ENCODE measurements around the gene PGAP3. TPM values are rescaled to one million over a fixed set of nuclear protein-coding genes. Genes with fewer than 3 reads are reported as not detected.
A peak's percentile ranks its signal among the peaks of the same experiment; 100 is the strongest.

The PGAP3 gene
- total RNA-seq, 1 experiment from 2014 or later = 29.0 TPM

DNA sequence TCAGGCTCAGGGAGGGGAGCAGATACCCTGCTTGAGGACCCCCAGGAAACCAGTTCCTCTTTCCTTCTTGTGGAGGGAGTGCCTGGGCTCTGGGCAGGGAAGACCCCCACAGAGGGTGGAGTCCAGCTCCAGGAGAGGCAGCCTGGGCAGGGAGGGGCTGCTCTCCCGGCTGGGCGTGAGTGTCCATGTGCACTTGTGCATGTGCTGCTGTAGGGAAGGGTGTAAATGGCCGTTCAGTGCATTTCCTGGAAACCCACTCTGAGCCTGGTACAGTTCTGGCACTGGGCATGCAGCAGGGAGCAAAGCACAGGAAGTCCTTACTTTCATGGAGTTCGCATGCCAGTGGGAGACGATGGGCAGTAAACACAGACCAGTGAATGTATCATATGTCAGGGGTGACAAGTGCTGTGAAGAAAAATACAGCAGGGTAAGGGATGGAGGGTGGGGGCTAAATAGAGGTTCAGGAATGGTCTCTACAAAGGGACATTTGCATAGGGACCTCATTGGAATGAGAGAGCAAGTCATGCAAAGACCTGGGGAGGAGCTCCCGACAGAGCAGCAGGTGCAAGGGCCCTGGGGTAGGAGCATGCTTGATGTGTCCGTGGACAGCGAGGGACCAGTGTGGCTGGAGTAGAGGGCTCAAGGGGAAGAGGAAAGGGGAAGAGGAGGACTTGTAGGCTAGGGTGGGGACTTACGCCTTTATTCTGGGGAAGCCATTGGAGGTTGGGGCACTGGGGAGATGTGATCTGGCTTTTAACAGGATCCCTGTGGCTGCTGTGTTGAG is 45.4 kb downstream of the PGAP3 start:
- Histone ChIP-seq H4K91ac (ENCODE audit: insufficient read length, low read depth, low read length) (no peak overlapping the region), H2BK120ac (ENCODE audit: low read depth, low read length, poor library complexity, severe bottlenecking) (no peak overlapping the region), H2BK5ac (ENCODE audit: insufficient read length, low read length) (no peak overlapping the region), H3K4ac (ENCODE audit: low read depth, low read length) (no peak overlapping the region), H3K18ac (ENCODE audit: insufficient read length, low read depth, low read length) (no peak overlapping the region), H4K8ac (replicated peaks; ENCODE audit: insufficient read length, low read depth, low read length) (no peak overlapping the region), H3K9ac (ENCODE audit: extremely low read depth, insufficient read length, low read length) (no peak overlapping the region), H2AK5ac (ENCODE audit: insufficient read length, low read length) (no peak overlapping the region), H3K27ac (ENCODE audit: insufficient read length, low read depth, low read length) (no peak overlapping the region), H3T11ph (ENCODE audit: low read length) (no peak overlapping the region), H3K27me3 (ENCODE audit: insufficient read depth, low read length) (no peaks in the 10 kb centered on the region), H2BK20ac (ENCODE audit: low read depth, low read length, poor library complexity, severe bottlenecking) (no peak overlapping the region), H3K14ac (ENCODE audit: insufficient read depth, low read length) (no peak overlapping the region), H4K20me1 (ENCODE audit: control insufficient read depth, insufficient read depth, insufficient read length) (no peaks in the 10 kb centered on the region), H2BK15ac (ENCODE audit: low read depth, low read length) (no peak overlapping the region), H3K79me2 (ENCODE audit: insufficient read depth, low read length) (no peaks in the 10 kb centered on the region; the same call in 1 of the 2 replicates), H3K4me2 (ENCODE audit: insufficient read depth, insufficient read length, low read length) (no peak overlapping the region), H4K5ac (ENCODE audit: insufficient read length, low read depth, low read length) (no peak overlapping the region), H3K23me2 (ENCODE audit: insufficient read length, low read depth, low read length, poor library complexity, severe bottlenecking) (peaks cover 8% of the 10 kb centered on the region), H3K79me1 (ENCODE audit: insufficient read depth, low read depth, low read length, poor library complexity, severe bottlenecking) (no peaks in the 10 kb centered on the region), H2BK12ac (ENCODE audit: insufficient read length, low read depth, low read length) (no peak overlapping the region), H3K4me1 (ENCODE audit: insufficient read depth, low read length) (peaks cover 2% of the 10 kb centered on the region; the same call in 1 of the 2 replicates), H2AFZ (ENCODE audit: low read length) (no peak overlapping the region), H3K9me3 (ENCODE audit: control insufficient read depth, low read depth, low read length) (no peaks in the 10 kb centered on the region), H3K23ac (ENCODE audit: insufficient read length, low read depth, low read length) (no peak overlapping the region), H3K56ac (ENCODE audit: insufficient read length, low read depth, low read length) (no peak overlapping the region)
- Mint-ChIP-seq H3K4me3 (no peak overlapping the region; a peak in 1 of 5 replicates), H3K36me3 (ENCODE audit: insufficient read depth in 1 of 3, low read depth in 3 of 3) (peaks cover 0 to 5% (median 0%) of the 10 kb centered on the region in 3 experiments; a peak in 3 of 7 replicates), H3K4me1 (peaks cover 59 to 64% of the 10 kb centered on the region in 2 experiments), H3K27me3 (ENCODE audit: low read depth) (no peaks in the 10 kb centered on the region; the same call in 1 of the 2 replicates), H3K27ac (peak overlapping the region in 1 of 3 experiments; percentile 70; a peak in 1 of 7 replicates), H3K9me3 (no peaks in the 10 kb centered on the region)
- no CpG with 5 or more reads among the region's 9 CpGs for WGBS (ENCODE audit: extremely low coverage, insufficient read length, low lambda C conversion rate)
- no peak for DNase-seq
- TF ChIP-seq, protein P1, sequence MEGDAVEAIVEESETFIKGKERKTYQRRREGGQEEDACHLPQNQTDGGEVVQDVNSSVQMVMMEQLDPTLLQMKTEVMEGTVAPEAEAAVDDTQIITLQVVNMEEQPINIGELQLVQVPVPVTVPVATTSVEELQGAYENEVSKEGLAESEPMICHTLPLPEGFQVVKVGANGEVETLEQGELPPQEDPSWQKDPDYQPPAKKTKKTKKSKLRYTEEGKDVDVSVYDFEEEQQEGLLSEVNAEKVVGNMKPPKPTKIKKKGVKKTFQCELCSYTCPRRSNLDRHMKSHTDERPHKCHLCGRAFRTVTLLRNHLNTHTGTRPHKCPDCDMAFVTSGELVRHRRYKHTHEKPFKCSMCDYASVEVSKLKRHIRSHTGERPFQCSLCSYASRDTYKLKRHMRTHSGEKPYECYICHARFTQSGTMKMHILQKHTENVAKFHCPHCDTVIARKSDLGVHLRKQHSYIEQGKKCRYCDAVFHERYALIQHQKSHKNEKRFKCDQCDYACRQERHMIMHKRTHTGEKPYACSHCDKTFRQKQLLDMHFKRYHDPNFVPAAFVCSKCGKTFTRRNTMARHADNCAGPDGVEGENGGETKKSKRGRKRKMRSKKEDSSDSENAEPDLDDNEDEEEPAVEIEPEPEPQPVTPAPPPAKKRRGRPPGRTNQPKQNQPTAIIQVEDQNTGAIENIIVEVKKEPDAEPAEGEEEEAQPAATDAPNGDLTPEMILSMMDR (conservative IDR thresholded peaks at IDR 0.05) = no peak
